Psoas muscle (tissue), 8 donors: ENCODE data around the gene CPAMD8. TPM values are rescaled to one million over a fixed set of nuclear protein-coding genes. Genes with fewer than 3 reads are reported as not detected.

Experiments
- ATAC-seq, 4 donors: fragments of 200-7000 bp; cut with Tn5 transposase; one replicate each; pipeline ENCODE4 v1.9.1; 2020; ENCODE audit warnings: moderate library complexity in 3 of 4, mild to moderate bottlenecking in 2 of 4
- DNase-seq, 2 donors: peaks; one replicate each; pipeline ENCODE4 v3.0.0-alpha.2; 2020
- H3K27ac ChIP-seq: fragments of 200-600 bp; one replicate; pipeline ENCODE4 v1.8.0; 2022
- H3K27me3 ChIP-seq, 3 donors: fragments of 200-600 bp in 1 of 3; one replicate each; pipeline versions ENCODE4 v1.6.1 to v1.8.0; 2013 to 2022; ENCODE audit warnings: low read length in 2 of 3, mild to moderate bottlenecking in 2 of 3, moderate library complexity in 1 of 3; ENCODE audit not compliant: insufficient read depth in 3 of 3
- H3K36me3 ChIP-seq, 2 donors: fragments of 200-600 bp in 1 of 2; one replicate each; pipeline versions ENCODE4 v1.6.1 to v1.8.0; 2013 to 2022; ENCODE audit warnings: low read depth in 1 of 2, mild to moderate bottlenecking in 1 of 2, moderate library complexity in 1 of 2; ENCODE audit not compliant: insufficient read depth in 1 of 2
- H3K4me1 ChIP-seq: fragments of 200-600 bp; one replicate; pipeline ENCODE4 v1.8.0; 2022
- H3K4me3 ChIP-seq: fragments of 200-600 bp; one replicate; pipeline ENCODE4 v1.8.0; 2022; ENCODE audit warnings: mild to moderate bottlenecking
- H3K9me3 ChIP-seq: fragments of 200-600 bp; one replicate; pipeline ENCODE4 v1.8.0; 2022
- WGBS, 3 donors: extraction: QIAGEN DNeasy Blood & Tissue Kit; methylation state at CpG; one replicate each; pipeline versions ENCODE4 v1.1.6 to v1.1.7; 2013; 5-methylcytosine and 5-hydroxymethylcytosine counted together
- intact Hi-C, 2 donors: fragments of 100-400 bp; cut with DNase I; formaldehyde crosslinking; loops; one replicate each; pipeline versions ENCODE4 v1.11.0 to v1.14.2; 2022
- polyA plus RNA-seq, 3 donors: library from polyadenylated mRNA; stranded (reverse); fragments of 200-250 nt; gene quantifications; one replicate each; pipeline ENCODE4 v1.2.3, GENCODE V29; 2013
- total RNA-seq, 4 donors: library from RNA; stranded (reverse); fragmentation: NEBNext Ultra II Directional in 2 of 4; extraction: Animal tissue kit (Norgen Biotek cat#: 25700) in 2 of 4; gene quantifications; one replicate each; pipeline versions ENCODE4 v1.2.1 to v1.2.4, GENCODE V29; 2021 to 2023
- TF ChIP-seq, protein P1 (sequence below): fragments of 200-600 bp; IDR thresholded peaks from one replicate; pipeline ENCODE4 v1.8.0; 2022; ENCODE audit warnings: antibody characterized with exemption
- donor health status: healthy with polysubstance abuse.
- donor health status: DM: no; HTN: no; CAD: no; lungs with moderate emphysema.
- donor health status: Bipolar disorder and iron deficiency.
- donor health status: healthy.
- donor health status: DM: yes; HTN: yes; CAD: no.
- donor health status: DM: no; HTN: no; CAD: no.
- donor health status: DM: no; HTN: no; CAD: no.
- donor health status: DM: yes; HTN: yes; CAD: no.

CPAMD8 gene
- total and polyA plus RNA-seq, 7 donors = 3.2 to 9.9 (median 8.2) TPM

DNA sequence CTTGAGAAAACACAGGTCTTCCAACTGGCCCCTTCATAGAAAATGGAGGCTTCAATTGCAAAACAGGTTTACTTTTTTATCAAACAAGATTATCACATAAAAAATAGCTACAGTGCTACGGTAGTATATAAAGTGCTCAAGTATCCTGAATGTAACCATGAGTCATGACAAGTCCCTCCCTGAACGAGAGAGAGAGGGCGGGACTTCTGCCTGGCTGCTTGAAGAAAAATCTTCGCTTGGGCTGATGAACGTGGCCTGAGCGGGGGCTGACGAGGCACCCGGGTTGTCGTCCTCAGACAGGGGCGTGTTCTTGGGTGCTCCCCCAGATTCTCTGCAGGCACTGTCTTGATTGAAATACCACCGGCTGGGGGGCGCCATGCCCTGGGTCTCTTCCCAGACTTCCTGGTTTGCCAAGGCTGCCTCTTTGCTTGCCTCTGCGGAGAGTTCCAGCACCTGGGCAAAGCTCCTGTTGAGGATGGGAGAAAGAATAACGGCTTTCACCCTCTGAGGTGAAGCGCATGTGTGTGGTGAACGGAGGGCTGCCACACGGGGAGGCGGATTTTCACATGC, 23.2 kb upstream of the CPAMD8 start:
- no peak overlapping the region for H3K27ac ChIP-seq
- H3K27me3 ChIP-seq = no peaks in the 10 kb centered on the region
- DNase-seq (no peak), ATAC-seq (no peak)
- peaks cover 0 to 42% of the 10 kb centered on the region in 2 donors for H3K36me3 ChIP-seq
- 86 to 89% (median 87%) methylated on average over 18 of the region's 18 CpGs for WGBS, 3 donors
- TF ChIP-seq, protein P1, sequence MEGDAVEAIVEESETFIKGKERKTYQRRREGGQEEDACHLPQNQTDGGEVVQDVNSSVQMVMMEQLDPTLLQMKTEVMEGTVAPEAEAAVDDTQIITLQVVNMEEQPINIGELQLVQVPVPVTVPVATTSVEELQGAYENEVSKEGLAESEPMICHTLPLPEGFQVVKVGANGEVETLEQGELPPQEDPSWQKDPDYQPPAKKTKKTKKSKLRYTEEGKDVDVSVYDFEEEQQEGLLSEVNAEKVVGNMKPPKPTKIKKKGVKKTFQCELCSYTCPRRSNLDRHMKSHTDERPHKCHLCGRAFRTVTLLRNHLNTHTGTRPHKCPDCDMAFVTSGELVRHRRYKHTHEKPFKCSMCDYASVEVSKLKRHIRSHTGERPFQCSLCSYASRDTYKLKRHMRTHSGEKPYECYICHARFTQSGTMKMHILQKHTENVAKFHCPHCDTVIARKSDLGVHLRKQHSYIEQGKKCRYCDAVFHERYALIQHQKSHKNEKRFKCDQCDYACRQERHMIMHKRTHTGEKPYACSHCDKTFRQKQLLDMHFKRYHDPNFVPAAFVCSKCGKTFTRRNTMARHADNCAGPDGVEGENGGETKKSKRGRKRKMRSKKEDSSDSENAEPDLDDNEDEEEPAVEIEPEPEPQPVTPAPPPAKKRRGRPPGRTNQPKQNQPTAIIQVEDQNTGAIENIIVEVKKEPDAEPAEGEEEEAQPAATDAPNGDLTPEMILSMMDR = no peak
- H3K4me3 ChIP-seq = no peak overlapping the region
- H3K4me1 ChIP-seq = no peaks in the 10 kb centered on the region
- intact Hi-C loops = loop anchor here (5.0 to 10.0 kb wide), 3 partner anchors 277 to 335 kb away; partner anchors contain the start of gene NWD1 (in 2 of the 2)
- no peaks in the 10 kb centered on the region for H3K9me3 ChIP-seq

DNA sequence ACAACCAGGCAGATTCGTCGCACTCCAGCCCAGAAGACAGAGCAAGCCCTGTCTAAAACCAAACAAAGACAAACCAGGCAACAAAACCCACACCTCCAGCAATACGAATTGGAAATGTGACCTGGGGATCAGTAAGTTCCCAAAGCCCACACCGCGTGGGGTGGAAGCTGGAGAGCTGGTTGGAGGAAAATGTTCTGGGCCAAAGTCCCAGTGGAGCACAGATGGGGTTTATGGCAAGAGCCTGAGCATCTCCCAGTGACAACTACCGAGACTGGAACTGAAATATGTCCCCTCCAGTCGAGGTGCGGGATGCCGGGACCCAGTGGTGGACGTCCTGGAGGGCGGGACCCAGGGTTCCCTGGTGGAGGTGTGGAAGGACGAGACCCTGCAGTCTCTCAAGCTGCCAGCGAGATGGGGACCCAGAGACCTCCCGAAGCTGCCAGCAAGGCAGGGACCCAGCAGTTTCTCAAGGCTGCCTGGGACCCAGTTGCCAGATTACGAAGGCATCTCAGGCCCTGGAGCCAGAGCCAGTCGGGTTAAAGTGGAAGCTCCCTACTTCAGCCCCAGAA, 22.4 kb upstream of the CPAMD8 start:
- TF ChIP-seq, protein P1 = no peak
- no peaks in the 10 kb centered on the region for H3K4me1 ChIP-seq
- no peak overlapping the region for H3K4me3 ChIP-seq
- no peak for DNase-seq
- no peaks in the 10 kb centered on the region for H3K9me3 ChIP-seq
- intact Hi-C loops = loop anchor here in 1 of 2 donors (5.0 kb wide), 1 partner anchor 332 kb away; the partner anchor contains the start of gene NWD1
- H3K27me3 ChIP-seq = no peaks in the 10 kb centered on the region
- 77 to 80% (median 78%) methylated on average over 16 of the region's 16 CpGs for WGBS, 3 donors
- no peak for ATAC-seq
- H3K27ac ChIP-seq = no peak overlapping the region
- peaks cover 0 to 34% of the 10 kb centered on the region in 2 donors for H3K36me3 ChIP-seq

DNA sequence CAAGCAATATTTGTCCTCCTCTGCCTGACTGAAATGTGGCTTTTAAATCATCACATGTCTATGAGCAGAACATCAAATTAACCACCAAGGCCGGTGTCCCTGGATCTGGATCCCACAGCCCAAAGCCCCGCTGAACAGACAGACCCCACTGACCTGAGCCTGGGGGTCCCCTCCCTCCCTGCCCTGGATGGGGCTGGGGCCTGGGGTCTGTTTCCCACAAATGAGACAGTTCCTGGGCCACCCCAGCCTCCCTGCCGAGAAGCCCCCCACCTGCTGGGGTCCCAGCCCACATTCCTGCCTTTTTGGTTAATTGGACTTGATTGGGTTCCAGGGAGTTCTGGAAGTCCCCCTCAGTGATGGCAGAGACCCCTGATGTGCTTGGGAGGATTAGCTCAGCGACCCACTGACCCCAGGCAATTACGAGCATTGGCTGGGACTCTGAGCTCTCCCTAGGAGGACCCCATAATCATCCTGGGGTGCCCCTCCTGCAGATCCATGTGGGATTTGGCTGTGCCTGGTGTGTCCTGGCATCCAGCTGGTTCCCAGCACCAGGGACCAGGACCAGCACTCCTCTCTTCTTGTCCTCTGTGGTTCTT, 19.4 kb upstream of the CPAMD8 start:
- Histone ChIP-seq H3K9me3 (no peaks in the 10 kb centered on the region), H3K4me1 (no peaks in the 10 kb centered on the region), H3K27ac (no peak overlapping the region), H3K36me3 (peaks cover 0 to 24% of the 10 kb centered on the region in 2 donors), H3K27me3 (peaks cover 0 to 4% (median 0%) of the 10 kb centered on the region in 3 donors), H3K4me3 (no peak overlapping the region)
- intact Hi-C loops = loop anchor here in 1 of 2 donors (5.0 kb wide), 1 partner anchor 329 kb away; the partner anchor contains the start of gene NWD1
- WGBS, 3 donors = 70 to 76% (median 75%) methylated on average over 5 of the region's 5 CpGs
- TF ChIP-seq, protein P1 = no peak
- ATAC-seq (no peak), DNase-seq (no peak)

DNA sequence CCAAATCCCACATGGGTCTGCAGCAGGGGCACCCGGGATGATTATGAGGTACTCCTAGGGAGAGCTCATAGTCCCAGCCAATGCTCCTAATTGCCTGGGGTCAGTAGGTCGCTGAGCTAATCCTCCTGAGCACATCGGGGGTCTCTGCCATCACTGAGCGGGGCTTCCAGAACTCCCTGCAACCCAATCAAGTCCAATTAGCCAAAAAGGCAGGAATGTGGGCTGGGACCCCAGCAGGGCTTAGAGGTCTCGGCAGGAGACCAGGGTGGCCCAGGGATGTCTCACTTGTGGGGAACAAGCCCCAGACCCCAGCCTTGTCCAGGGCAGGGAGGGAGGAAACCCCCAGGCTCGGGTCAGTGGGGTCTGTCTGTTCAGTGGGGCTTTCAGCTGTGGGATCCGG, 17.1 kb upstream of the CPAMD8 start:
- no peak for DNase-seq
- intact Hi-C loops = no loop called here

More for the DNA sequence above, 17.1 kb upstream of the CPAMD8 start:
- Histone ChIP-seq H3K4me1 (no peaks in the 10 kb centered on the region), H3K9me3 (no peaks in the 10 kb centered on the region), H3K27ac (no peak overlapping the region), H3K4me3 (no peak overlapping the region), H3K27me3 (peaks cover 0 to 16% (median 4%) of the 10 kb centered on the region in 3 donors), H3K36me3 (peaks cover 0 to 3% of the 10 kb centered on the region in 2 donors)
- no peak for ATAC-seq
- WGBS, 3 donors = 44 to 57% (median 52%) methylated on average over 7 of the region's 7 CpGs
- TF ChIP-seq, protein P1 = no peak
